ENCODE results near the gene UGT1A5.

The UGT1A5 gene

GRCh38 chr2:233712611-233713261 lies at the start of gene UGT1A5:
TSS of gene UGT1A5 (plus strand) at chr2:233712907. CDS start at chr2:233712992, 85 bp downstream.
- no peak for DNase-seq (ENCODE audit: low spot score)

- no peak for DNase-seq (ENCODE audit: low spot score)
Measured at GRCh38 chr2:233663911-233664310, 48.8 kb upstream of the UGT1A5 start.

GRCh38 chr2:233668605-233669260 lies 44.0 kb upstream of the UGT1A5 start:
- DNase-seq (ENCODE audit: low spot score), result no peak

GRCh38 chr2:233671290-233672161 lies 41.2 kb upstream of the UGT1A5 start, which contains the start of gene UGT1A9:
TSS of gene UGT1A9 (plus strand) at chr2:233671898. CDS start at chr2:233671935, 37 bp downstream.
- DNase-seq (ENCODE audit: low spot score), result no peak

GRCh38 chr2:233672886-233673285 lies 39.8 kb upstream of the UGT1A5 start:
- DNase-seq (ENCODE audit: low spot score), result no peak

GRCh38 chr2:233673896-233674295 lies 38.8 kb upstream of the UGT1A5 start:
- no peak for DNase-seq (ENCODE audit: low spot score)

GRCh38 chr2:233674314-233674713 lies 38.4 kb upstream of the UGT1A5 start:
- DNase-seq (ENCODE audit: low spot score), result no peak

GRCh38 chr2:233674995-233675394 lies 37.7 kb upstream of the UGT1A5 start:
- DNase-seq (ENCODE audit: low spot score), result no peak

- no peak for DNase-seq (ENCODE audit: low spot score)
Measured at GRCh38 chr2:233676046-233676445, 36.7 kb upstream of the UGT1A5 start.

- no peak for DNase-seq (ENCODE audit: low spot score)
Measured at GRCh38 chr2:233679196-233679595, 33.5 kb upstream of the UGT1A5 start.

GRCh38 chr2:233680361-233681045 lies 32.2 kb upstream of the UGT1A5 start:
- no peak for DNase-seq (ENCODE audit: low spot score)

- DNase-seq (ENCODE audit: low spot score), result no peak
Measured at GRCh38 chr2:233681521-233682099, 31.1 kb upstream of the UGT1A5 start, which contains the start of gene UGT1A7. TSS of gene UGT1A7 (plus strand) at chr2:233681901. CDS start at chr2:233681938, 37 bp downstream.

- no peak for DNase-seq (ENCODE audit: low spot score)
Measured at GRCh38 chr2:233684640-233685039, 28.1 kb upstream of the UGT1A5 start.

GRCh38 chr2:233686928-233687327 lies 25.8 kb upstream of the UGT1A5 start:
- no peak for DNase-seq (ENCODE audit: low spot score)

- DNase-seq (ENCODE audit: low spot score), result no peak
Measured at GRCh38 chr2:233688341-233688740, 24.4 kb upstream of the UGT1A5 start.

GRCh38 chr2:233689031-233689430 lies 23.7 kb upstream of the UGT1A5 start:
- no peak for DNase-seq (ENCODE audit: low spot score)

- DNase-seq (ENCODE audit: low spot score), result no peak
Measured at GRCh38 chr2:233689501-233689900, 23.2 kb upstream of the UGT1A5 start.

GRCh38 chr2:233690444-233690843 lies 22.3 kb upstream of the UGT1A5 start:
- DNase-seq (ENCODE audit: low spot score), result no peak

GRCh38 chr2:233691443-233692433 lies 21.0 kb upstream of the UGT1A5 start:
- DNase-seq (ENCODE audit: low spot score), result no peak

GRCh38 chr2:233692648-233693047 lies 20.1 kb upstream of the UGT1A5 start, which contains the start of gene UGT1A6:
TSS of gene UGT1A6 (plus strand) at chr2:233692890. CDS start at chr2:233693005, 115 bp downstream.
- no peak for DNase-seq (ENCODE audit: low spot score)

All from COLO829 (cell line).